GM23338 (cell line): ENCODE results near the gene OSGIN1. TPM values are rescaled to one million over a fixed set of nuclear protein-coding genes. Genes with fewer than 3 reads are reported as not detected.

Experiments
- ATAC-seq: fragments of 200-7000 bp; cut with Tn5 transposase; 3 replicates; pipeline ENCODE4 v1.9.1; 2020
- DNase-seq: peaks from one replicate; pipeline ENCODE4 v3.0.0-alpha.2; 2015; ENCODE audit warnings: low spot score
- H2AFZ ChIP-seq: fragments of 200-600 bp; sonication (generic); 2 replicates; pipeline ENCODE4 v1.8.0; 2016; ENCODE audit warnings: antibody characterized with exemption, mild to moderate bottlenecking, moderate library complexity
- H3F3A ChIP-seq: fragments of 200-600 bp; sonication (generic); replicated peaks from 2 replicates; pipeline ENCODE4 v1.8.0; 2017; ENCODE audit warnings: antibody characterized with exemption, mixed run types, low read depth
- H3K27ac ChIP-seq: fragments of 200-600 bp; sonication (generic); 2 replicates; pipeline ENCODE4 v1.6.1; 2016; ENCODE audit warnings: low read depth
- H3K27me3 ChIP-seq: fragments of 200-600 bp; sonication (generic); 2 replicates; pipeline ENCODE4 v1.8.0; 2016; ENCODE audit warnings: mild to moderate bottlenecking, mixed run types, moderate library complexity; ENCODE audit not compliant: insufficient read depth
- H3K36me3 ChIP-seq: fragments of 200-600 bp; sonication (generic); 2 replicates; pipeline ENCODE4 v1.8.0; 2016; ENCODE audit warnings: mild to moderate bottlenecking; ENCODE audit not compliant: insufficient read depth
- H3K4me1 ChIP-seq: fragments of 200-600 bp; sonication (generic); 2 replicates; pipeline ENCODE4 v1.8.0; 2016; ENCODE audit warnings: mild to moderate bottlenecking, moderate library complexity; ENCODE audit not compliant: insufficient read depth
- H3K4me2 ChIP-seq: fragments of 200-600 bp; sonication (generic); 2 replicates; pipeline ENCODE4 v1.7.1; 2017; ENCODE audit warnings: mixed run types
- H3K4me3 ChIP-seq: fragments of 200-600 bp; sonication (generic); 2 replicates; pipeline ENCODE4 v1.6.1; 2016; ENCODE audit warnings: mixed run types
- H3K79me2 ChIP-seq: fragments of 200-600 bp; sonication (generic); replicated peaks from 2 replicates; pipeline ENCODE4 v1.8.0; 2017; ENCODE audit warnings: mild to moderate bottlenecking; ENCODE audit not compliant: insufficient read depth
- H3K9me2 ChIP-seq: fragments of 200-600 bp; sonication (generic); 2 replicates; pipeline ENCODE4 v1.8.0; 2017; ENCODE audit not compliant: insufficient read depth
- H4K20me1 ChIP-seq: fragments of 200-600 bp; sonication (generic); replicated peaks from 2 replicates; pipeline ENCODE4 v1.8.0; 2017; ENCODE audit warnings: mild to moderate bottlenecking; ENCODE audit not compliant: insufficient read depth
- H3K27ac Mint-ChIP-seq: 2 replicates; pipeline ENCODE4 v1.8.0; 2020; ENCODE audit warnings: inconsistent platforms, mild to moderate bottlenecking, moderate library complexity, mixed read lengths
- H3K27me3 Mint-ChIP-seq: 3 replicates; pipeline ENCODE4 v1.8.0; 2022; ENCODE audit warnings: low read depth, mild to moderate bottlenecking, moderate library complexity, mixed read lengths, inconsistent platforms; ENCODE audit not compliant: insufficient read depth, poor library complexity
- H3K36me3 Mint-ChIP-seq: 3 replicates; pipeline ENCODE4 v1.8.0; 2021; ENCODE audit warnings: low read depth, mild to moderate bottlenecking, inconsistent platforms, moderate library complexity, mixed read lengths
- H3K4me1 Mint-ChIP-seq: 3 replicates; pipeline ENCODE4 v1.8.0; 2020; ENCODE audit warnings: mild to moderate bottlenecking, inconsistent platforms, mixed read lengths
- H3K4me3 Mint-ChIP-seq: 3 replicates; pipeline ENCODE4 v1.8.0; 2021; ENCODE audit warnings: moderate library complexity, mild to moderate bottlenecking, inconsistent platforms, mixed read lengths
- H3K9me3 Mint-ChIP-seq: 3 replicates; pipeline ENCODE4 v1.8.0; 2020; ENCODE audit warnings: moderate library complexity, mild to moderate bottlenecking, inconsistent platforms, mixed read lengths
- CREB1 ChIP-seq: fragments of 250-450 bp; sonication (Bioruptor Pico); IDR thresholded peaks from 2 replicates; pipeline ENCODE4 v1.5.0; 2020; ENCODE audit warnings: low read depth, mild to moderate bottlenecking, moderate library complexity
- ETS1 ChIP-seq: IDR thresholded peaks from 2 replicates; pipeline ENCODE4 v1.6.1; 2016; ENCODE audit warnings: antibody characterized with exemption
- EZH2 ChIP-seq: fragments of 200-600 bp; sonication (generic); IDR thresholded peaks from one replicate; pipeline ENCODE4 v1.8.0; 2017; ENCODE audit warnings: antibody characterized with exemption, mild to moderate bottlenecking, low read depth; ENCODE audit not compliant: unreplicated experiment
- EZH2phosphoT487 ChIP-seq: fragments of 200-600 bp; sonication (generic); IDR thresholded peaks from one replicate; pipeline ENCODE4 v1.8.1; 2018; ENCODE audit warnings: antibody characterized with exemption; ENCODE audit not compliant: unreplicated experiment
- JUNB ChIP-seq: IDR thresholded peaks from one replicate; pipeline ENCODE4 v1.6.1; 2016; ENCODE audit warnings: antibody characterized with exemption; ENCODE audit not compliant: unreplicated experiment
- NANOG ChIP-seq: IDR thresholded peaks from 2 replicates; pipeline ENCODE4 v1.6.1; 2016; ENCODE audit warnings: antibody characterized with exemption, borderline replicate concordance
- POLR2AphosphoS5 ChIP-seq: IDR thresholded peaks from 2 replicates; pipeline ENCODE4 v1.6.1; 2016; ENCODE audit warnings: antibody characterized with exemption, low read depth
- REST ChIP-seq: IDR thresholded peaks from one replicate; pipeline ENCODE4 v1.6.1; 2018; ENCODE audit warnings: antibody characterized with exemption; ENCODE audit not compliant: unreplicated experiment
- STAT1 ChIP-seq: IDR thresholded peaks from one replicate; pipeline ENCODE4 v1.6.1; 2016; ENCODE audit warnings: antibody characterized with exemption; ENCODE audit not compliant: unreplicated experiment
- ZNF114 ChIP-seq: fragments of 250-450 bp; sonication (Bioruptor Pico); IDR thresholded peaks from 2 replicates; pipeline ENCODE4 v1.5.0; 2020; ENCODE audit warnings: mild to moderate bottlenecking, moderate library complexity
- ZNF331 ChIP-seq: fragments of 250-450 bp; sonication (Bioruptor Pico); IDR thresholded peaks from 2 replicates; pipeline ENCODE4 v1.5.0; 2020; ENCODE audit warnings: low read depth, mild to moderate bottlenecking, moderate library complexity
- polyA plus RNA-seq: library from polyadenylated mRNA; unstranded; fragments of >200 nt; fragmentation: Nextera tagmentation; extraction: Ambion mirVana; gene quantifications from 2 replicates; pipeline ENCODE4 v1.2.1, GENCODE V29; 2016
- total RNA-seq: library from RNA; depleted of rRNA; stranded (reverse); fragments of >200 nt; shearing (Covaris generic); gene quantifications from 2 replicates; pipeline ENCODE4 v1.2.3, GENCODE V29; 2014
- TF ChIP-seq, protein P1 (sequence below), 2 experiments: fragments of 200-600 bp in 1 of 2; sonication (generic) in 1 of 2; conservative IDR thresholded peaks; 2 replicates each; pipeline versions ENCODE4 v1.5.1 to v1.6.1; 2016 to 2017; ENCODE audit warnings: antibody characterized with exemption in 2 of 2, low read depth in 2 of 2, mild to moderate bottlenecking in 2 of 2, moderate library complexity in 1 of 2
- TF ChIP-seq, protein P2 (sequence below): fragments of 250-450 bp; sonication (Bioruptor Pico); IDR thresholded peaks from 2 replicates; pipeline ENCODE4 v1.5.0; 2020; ENCODE audit warnings: mild to moderate bottlenecking, moderate library complexity

The OSGIN1 gene
- total and polyA plus RNA-seq, 2 experiments from 2014 or later = 0.32 to 1.6 TPM

- no peaks in the 10 kb centered on the region for H3K27me3 Mint-ChIP-seq
Measured at GRCh38 chr16:83907631-83908250, 45.3 kb upstream of the OSGIN1 start.

More at GRCh38 chr16:83907631-83908250, 45.3 kb upstream of the OSGIN1 start:
- Mint-ChIP-seq H3K4me1 (peaks cover 22% of the 10 kb centered on the region), H3K9me3 (no peaks in the 10 kb centered on the region), H3K4me3 (no peak overlapping the region), H3K27ac (no peak overlapping the region), H3K36me3 (peaks cover 39% of the 10 kb centered on the region)
- Histone ChIP-seq H3K4me2 (peak overlapping the region; percentile 58; the same call in 1 of the 2 replicates), H2AFZ (no peak overlapping the region), H3F3A (no peaks in the 10 kb centered on the region), H3K9me2 (no peaks in the 10 kb centered on the region), H3K4me1 (peaks cover 16% of the 10 kb centered on the region), H3K4me3 (no peak overlapping the region), H3K27ac (no peak overlapping the region), H4K20me1 (peaks cover 16% of the 10 kb centered on the region), H3K36me3 (peaks cover 3% of the 10 kb centered on the region; the same call in 1 of the 2 replicates), H3K27me3 (no peaks in the 10 kb centered on the region), H3K79me2 (peaks cover 22% of the 10 kb centered on the region)
- TF ChIP-seq JUNB = no peak
- no peak for TF ChIP-seq CREB1 (CRISPR knock-in tag)
- TF ChIP-seq EZH2phosphoT487 = no peak
- TF ChIP-seq POLR2AphosphoS5 = no peak
- TF ChIP-seq REST = no peak
- TF ChIP-seq NANOG = no peak
- TF ChIP-seq, protein P1, sequence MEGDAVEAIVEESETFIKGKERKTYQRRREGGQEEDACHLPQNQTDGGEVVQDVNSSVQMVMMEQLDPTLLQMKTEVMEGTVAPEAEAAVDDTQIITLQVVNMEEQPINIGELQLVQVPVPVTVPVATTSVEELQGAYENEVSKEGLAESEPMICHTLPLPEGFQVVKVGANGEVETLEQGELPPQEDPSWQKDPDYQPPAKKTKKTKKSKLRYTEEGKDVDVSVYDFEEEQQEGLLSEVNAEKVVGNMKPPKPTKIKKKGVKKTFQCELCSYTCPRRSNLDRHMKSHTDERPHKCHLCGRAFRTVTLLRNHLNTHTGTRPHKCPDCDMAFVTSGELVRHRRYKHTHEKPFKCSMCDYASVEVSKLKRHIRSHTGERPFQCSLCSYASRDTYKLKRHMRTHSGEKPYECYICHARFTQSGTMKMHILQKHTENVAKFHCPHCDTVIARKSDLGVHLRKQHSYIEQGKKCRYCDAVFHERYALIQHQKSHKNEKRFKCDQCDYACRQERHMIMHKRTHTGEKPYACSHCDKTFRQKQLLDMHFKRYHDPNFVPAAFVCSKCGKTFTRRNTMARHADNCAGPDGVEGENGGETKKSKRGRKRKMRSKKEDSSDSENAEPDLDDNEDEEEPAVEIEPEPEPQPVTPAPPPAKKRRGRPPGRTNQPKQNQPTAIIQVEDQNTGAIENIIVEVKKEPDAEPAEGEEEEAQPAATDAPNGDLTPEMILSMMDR (conservative IDR thresholded peaks at IDR 0.05; ENCODE audit: low read depth in 2 of 2) = no peak
- TF ChIP-seq, protein P2, sequence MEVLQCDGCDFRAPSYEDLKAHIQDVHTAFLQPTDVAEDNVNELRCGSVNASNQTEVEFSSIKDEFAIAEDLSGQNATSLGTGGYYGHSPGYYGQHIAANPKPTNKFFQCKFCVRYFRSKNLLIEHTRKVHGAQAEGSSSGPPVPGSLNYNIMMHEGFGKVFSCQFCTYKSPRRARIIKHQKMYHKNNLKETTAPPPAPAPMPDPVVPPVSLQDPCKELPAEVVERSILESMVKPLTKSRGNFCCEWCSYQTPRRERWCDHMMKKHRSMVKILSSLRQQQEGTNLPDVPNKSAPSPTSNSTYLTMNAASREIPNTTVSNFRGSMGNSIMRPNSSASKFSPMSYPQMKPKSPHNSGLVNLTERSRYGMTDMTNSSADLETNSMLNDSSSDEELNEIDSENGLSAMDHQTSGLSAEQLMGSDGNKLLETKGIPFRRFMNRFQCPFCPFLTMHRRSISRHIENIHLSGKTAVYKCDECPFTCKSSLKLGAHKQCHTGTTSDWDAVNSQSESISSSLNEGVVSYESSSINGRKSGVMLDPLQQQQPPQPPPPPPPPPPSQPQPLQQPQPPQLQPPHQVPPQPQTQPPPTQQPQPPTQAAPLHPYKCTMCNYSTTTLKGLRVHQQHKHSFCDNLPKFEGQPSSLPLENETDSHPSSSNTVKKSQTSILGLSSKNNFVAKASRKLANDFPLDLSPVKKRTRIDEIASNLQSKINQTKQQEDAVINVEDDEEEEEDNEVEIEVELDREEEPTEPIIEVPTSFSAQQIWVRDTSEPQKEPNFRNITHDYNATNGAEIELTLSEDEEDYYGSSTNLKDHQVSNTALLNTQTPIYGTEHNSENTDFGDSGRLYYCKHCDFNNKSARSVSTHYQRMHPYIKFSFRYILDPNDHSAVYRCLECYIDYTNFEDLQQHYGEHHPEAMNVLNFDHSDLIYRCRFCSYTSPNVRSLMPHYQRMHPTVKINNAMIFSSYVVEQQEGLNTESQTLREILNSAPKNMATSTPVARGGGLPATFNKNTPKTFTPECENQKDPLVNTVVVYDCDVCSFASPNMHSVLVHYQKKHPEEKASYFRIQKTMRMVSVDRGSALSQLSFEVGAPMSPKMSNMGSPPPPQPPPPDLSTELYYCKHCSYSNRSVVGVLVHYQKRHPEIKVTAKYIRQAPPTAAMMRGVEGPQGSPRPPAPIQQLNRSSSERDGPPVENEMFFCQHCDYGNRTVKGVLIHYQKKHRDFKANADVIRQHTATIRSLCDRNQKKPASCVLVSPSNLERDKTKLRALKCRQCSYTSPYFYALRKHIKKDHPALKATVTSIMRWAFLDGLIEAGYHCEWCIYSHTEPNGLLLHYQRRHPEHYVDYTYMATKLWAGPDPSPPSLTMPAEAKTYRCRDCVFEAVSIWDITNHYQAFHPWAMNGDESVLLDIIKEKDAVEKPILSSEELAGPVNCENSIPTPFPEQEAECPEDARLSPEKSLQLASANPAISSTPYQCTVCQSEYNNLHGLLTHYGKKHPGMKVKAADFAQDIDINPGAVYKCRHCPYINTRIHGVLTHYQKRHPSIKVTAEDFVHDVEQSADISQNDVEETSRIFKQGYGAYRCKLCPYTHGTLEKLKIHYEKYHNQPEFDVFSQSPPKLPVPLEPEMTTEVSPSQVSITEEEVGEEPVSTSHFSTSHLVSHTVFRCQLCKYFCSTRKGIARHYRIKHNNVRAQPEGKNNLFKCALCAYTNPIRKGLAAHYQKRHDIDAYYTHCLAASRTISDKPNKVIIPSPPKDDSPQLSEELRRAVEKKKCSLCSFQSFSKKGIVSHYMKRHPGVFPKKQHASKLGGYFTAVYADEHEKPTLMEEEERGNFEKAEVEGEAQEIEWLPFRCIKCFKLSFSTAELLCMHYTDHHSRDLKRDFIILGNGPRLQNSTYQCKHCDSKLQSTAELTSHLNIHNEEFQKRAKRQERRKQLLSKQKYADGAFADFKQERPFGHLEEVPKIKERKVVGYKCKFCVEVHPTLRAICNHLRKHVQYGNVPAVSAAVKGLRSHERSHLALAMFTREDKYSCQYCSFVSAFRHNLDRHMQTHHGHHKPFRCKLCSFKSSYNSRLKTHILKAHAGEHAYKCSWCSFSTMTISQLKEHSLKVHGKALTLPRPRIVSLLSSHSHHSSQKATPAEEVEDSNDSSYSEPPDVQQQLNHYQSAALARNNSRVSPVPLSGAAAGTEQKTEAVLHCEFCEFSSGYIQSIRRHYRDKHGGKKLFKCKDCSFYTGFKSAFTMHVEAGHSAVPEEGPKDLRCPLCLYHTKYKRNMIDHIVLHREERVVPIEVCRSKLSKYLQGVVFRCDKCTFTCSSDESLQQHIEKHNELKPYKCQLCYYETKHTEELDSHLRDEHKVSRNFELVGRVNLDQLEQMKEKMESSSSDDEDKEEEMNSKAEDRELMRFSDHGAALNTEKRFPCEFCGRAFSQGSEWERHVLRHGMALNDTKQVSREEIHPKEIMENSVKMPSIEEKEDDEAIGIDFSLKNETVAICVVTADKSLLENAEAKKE = no peak
- no peak for TF ChIP-seq STAT1
- no peak for TF ChIP-seq ZNF114 (CRISPR knock-in tag)
- no peak for TF ChIP-seq EZH2
- no peak for TF ChIP-seq ETS1
- no peak for TF ChIP-seq ZNF331
- ATAC-seq (no peak), DNase-seq (no peak)
